DOHH2 (cell line): ENCODE data around the gene S100A10.

Experiments
- CTCF ChIP-seq: fragments of 200-600 bp; sonication (generic); IDR thresholded peaks from one replicate; pipeline ENCODE4 v1.5.1; 2014; ENCODE audit warnings: antibody characterized with exemption, mild to moderate bottlenecking, low read depth, low read length; ENCODE audit not compliant: poor library complexity, severe bottlenecking
- EZH2phosphoT487 ChIP-seq: fragments of 200-600 bp; sonication (generic); IDR thresholded peaks from 2 replicates; pipeline ENCODE4 v1.6.1; 2017; ENCODE audit warnings: borderline replicate concordance, mild to moderate bottlenecking, antibody characterized with exemption, low read length, moderate library complexity, mixed read lengths

DNA sequence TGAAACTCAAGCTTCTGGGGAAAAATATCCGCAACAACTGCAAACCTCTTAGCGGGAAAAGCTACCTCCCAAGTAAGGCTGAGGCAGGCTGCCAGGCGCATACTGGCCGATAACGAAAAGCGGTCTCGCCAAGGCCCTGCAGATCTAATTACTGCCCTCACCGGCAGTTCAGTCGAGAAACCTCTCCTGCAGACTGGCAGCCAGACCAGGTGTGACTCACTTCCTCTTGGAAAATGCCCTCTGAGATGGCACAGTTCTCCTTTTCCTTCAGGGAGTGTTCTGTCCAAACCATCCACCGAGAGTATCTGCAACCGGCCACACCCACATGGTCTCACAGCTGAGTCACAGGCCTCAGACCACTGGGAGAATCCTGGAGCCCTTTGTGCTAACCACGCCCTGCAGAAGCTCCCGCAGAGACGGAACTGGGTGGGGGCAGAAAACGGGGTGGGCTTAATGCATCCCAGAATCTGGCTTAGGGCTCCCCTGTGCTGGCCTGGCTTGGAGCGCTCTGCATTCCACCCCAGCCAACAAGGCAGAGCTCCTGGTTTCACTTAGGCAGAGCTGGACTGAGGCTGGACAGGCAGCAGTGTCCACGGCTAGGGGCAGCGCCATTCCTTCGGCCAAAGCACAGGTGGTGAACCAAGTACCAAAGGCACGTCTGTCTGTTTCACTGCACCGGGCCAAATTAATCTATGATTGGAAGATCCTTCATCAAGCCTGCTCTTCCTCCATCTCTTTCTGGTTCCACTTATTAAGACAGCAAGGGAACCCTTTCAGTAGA, 1.2 kb downstream of the S100A10 start:
- TF ChIP-seq CTCF (no peak), EZH2phosphoT487 (no peak)
